ENCODE results near the gene NTSR1.

NTSR1 gene

GRCh38 chr20:62792940-62793756 lies 84.5 kb downstream of the NTSR1 start:
- TF ChIP-seq CTCF (IDR thresholded peaks at IDR 0.05; ENCODE audit: low read depth, low read length), result no peak; the same call in 1 of the 2 replicates
- DNase-seq (ENCODE audit: extremely low read depth, low read depth), result no peak

GRCh38 chr20:62793757-62794006 lies 85.0 kb downstream of the NTSR1 start:
- no peak for TF ChIP-seq CTCF (IDR thresholded peaks at IDR 0.05; ENCODE audit: low read depth, low read length)
- no peak for DNase-seq (ENCODE audit: extremely low read depth, low read depth)

DNA sequence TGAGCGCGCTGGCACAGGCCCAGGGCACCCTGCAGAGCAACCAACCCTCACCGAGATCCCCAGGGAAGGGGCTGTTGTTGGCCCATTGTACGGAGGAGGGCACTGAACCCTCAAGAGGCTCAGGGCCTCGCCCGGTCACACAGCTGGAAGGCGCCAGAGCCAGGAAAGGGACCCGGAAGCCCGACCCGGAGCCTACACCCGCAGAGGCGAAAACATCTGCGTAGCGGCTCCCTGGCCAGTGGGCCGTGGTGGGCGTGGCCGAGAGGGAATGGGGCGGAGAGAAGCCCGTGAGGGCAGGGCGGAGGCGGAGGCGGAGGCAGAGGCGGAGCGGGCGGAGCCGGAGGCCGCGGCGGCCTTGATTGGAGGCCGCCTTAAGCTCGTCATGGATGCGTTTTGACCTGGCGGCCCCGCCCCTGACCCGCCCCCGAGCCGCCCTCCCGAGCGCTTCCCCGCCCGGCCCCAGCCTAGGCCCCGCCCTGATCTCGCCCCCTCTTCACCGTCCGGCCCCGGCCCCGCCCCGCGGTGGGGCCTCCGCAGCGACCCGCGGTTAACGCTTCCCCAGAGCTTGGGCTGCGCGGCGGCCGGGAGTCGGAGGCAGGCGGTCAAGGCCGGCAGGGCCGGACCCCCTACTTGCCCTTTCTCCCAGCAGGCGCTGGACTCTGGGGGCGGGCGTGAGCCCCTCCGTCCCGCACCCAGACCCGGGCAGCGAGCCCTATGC lies 85.5 kb downstream of the NTSR1 start:
- TF ChIP-seq CTCF (IDR thresholded peaks at IDR 0.05; ENCODE audit: low read depth, low read length), result no peak
- DNase-seq (ENCODE audit: extremely low read depth, low read depth), result peak; percentile 90

DNA sequence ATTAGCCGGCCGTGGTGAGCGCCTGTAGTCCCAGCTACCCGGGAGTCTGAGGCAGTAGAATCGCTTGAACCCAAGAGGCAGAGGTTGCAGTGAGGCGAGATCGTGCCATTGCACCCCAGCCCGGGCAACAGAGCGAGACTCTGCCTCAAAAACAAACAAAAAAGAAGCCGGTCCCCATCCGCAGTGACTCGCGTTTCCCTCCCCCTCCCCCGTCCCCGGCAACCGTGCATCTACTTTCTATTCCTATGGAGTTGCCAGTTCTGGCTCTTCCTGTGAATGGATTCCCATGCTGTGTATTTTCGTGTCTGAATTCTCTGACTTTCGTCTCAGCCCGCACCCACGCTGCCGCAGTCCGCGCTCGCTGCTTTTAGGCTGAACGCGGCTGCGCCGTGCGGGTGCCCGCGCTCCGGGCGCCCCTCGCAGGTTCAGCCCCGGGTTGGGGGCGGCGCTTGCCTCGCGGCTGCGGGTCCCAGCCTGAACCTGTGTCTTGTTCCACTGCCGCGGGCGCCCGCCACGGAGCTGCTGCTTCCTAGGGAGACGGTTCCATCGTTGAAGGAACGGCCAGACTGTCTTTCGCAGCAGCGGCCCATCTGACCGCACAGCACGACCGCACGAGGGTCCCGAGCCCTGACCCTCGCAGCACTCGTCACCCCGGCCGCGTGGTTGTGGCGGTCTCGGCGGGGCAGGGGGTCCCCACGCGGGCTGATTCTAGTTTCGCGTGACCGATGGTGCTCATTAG lies 86.6 kb downstream of the NTSR1 start:
- DNase-seq (ENCODE audit: extremely low read depth, low read depth), result no peak
- TF ChIP-seq CTCF (IDR thresholded peaks at IDR 0.05; ENCODE audit: low read depth, low read length), result no peak

GRCh38 chr20:62796699-62797491 lies 88.3 kb downstream of the NTSR1 start:
- TF ChIP-seq CTCF (IDR thresholded peaks at IDR 0.05; ENCODE audit: low read depth, low read length), result no peak
- no peak for DNase-seq (ENCODE audit: extremely low read depth, low read depth)

GRCh38 chr20:62797671-62798532 lies 89.3 kb downstream of the NTSR1 start:
- no peak for DNase-seq (ENCODE audit: extremely low read depth, low read depth)
- TF ChIP-seq CTCF (IDR thresholded peaks at IDR 0.05; ENCODE audit: low read depth, low read length), result no peak

Data from AG09319 (cell line).